Activated naive CD4-positive, alpha-beta T cell treated with anti-CD3 and anti-CD28 coated beads for 36 hours (primary cell): ENCODE data around the gene PTTG1IP. TPM values are rescaled to one million over a fixed set of nuclear protein-coding genes. Genes with fewer than 3 reads are reported as not detected.

Experiments
- CTCF ChIA-PET: fragments of 350-600 bp; sonication (Branson Sonifier 250); formaldehyde crosslinking; loops from one replicate; lab custom pipeline; 2021; ENCODE audit warnings: antibody characterized with exemption; lab: Charles Lee
- DNase-seq: peaks from one replicate; pipeline ENCODE4 v3.0.0-alpha.2; 2020
- H3K27ac Mint-ChIP-seq: one replicate; pipeline ENCODE4 v1.8.0; 2021; ENCODE audit warnings: mild to moderate bottlenecking, mixed read lengths
- H3K27me3 Mint-ChIP-seq: one replicate; pipeline ENCODE4 v1.8.0; 2021; ENCODE audit warnings: low read depth, mixed read lengths
- H3K36me3 Mint-ChIP-seq: one replicate; pipeline ENCODE4 v1.8.0; 2021; ENCODE audit warnings: low read depth, mixed read lengths
- H3K4me1 Mint-ChIP-seq: one replicate; pipeline ENCODE4 v1.8.0; 2021; ENCODE audit warnings: low read depth, mixed read lengths
- H3K4me3 Mint-ChIP-seq: one replicate; pipeline ENCODE4 v1.8.0; 2021; ENCODE audit warnings: mild to moderate bottlenecking, moderate library complexity, mixed read lengths
- H3K9me3 Mint-ChIP-seq: one replicate; pipeline ENCODE4 v1.8.0; 2021; ENCODE audit warnings: mixed read lengths
- intact Hi-C: fragments of 100-400 bp; cut with micrococcal nuclease; formaldehyde crosslinking; loops from one replicate; pipeline ENCODE4 v1.15.1; 2023
- total RNA-seq, 2 experiments: library from RNA; stranded (reverse); gene quantifications; one replicate each; pipeline ENCODE4 v1.2.3, GENCODE V29; 2021

Gene PTTG1IP
- total RNA-seq, 2 experiments from 2014 or later, result 37.6 to 38.5 TPM

DNA sequence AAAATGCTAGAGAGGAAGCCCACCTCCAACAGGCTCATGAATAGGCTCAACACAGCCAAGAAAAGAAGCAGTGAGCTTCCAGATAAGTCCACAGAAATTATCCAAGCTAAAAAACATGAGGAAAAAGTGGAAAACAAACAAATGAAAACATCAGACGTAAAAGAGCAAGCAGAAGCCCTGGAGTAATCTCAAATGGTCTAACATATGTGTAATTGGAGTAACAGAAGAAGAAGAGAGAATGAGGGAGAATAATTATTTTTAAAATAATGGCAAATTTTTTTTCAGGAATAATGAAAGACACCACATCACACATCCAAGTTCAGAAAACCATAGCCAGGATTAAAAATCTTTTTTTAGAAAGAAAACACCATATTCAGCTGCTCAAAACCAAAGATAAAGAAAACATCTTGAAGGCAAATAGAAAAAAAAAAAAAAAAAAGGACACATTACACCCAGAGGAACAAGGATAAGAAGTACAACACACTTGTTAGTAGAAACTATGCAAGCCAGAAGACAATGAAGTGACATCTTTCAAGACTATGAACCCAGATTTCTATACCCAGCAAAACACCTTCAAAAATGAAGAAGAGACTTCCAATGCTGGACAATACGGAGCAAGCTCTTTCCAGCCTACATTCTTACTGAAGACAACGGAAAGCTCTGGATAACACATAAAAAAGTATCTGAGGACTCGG, 45.0 kb downstream of the PTTG1IP start:
- intact Hi-C loops, result no loop called here
- CTCF ChIA-PET, result interaction anchor here (0.6 kb wide), 1 partner anchor 44 kb away, joined by 3 read pairs; no protein-coding TSS in a partner anchor
- Mint-ChIP-seq H3K36me3 (peaks cover 4% of the 10 kb centered on the region), H3K4me1 (peaks cover 23% of the 10 kb centered on the region), H3K4me3 (no peak overlapping the region), H3K27ac (no peak overlapping the region), H3K9me3 (peaks cover 19% of the 10 kb centered on the region), H3K27me3 (no peaks in the 10 kb centered on the region)
- DNase-seq, result no peak

DNA sequence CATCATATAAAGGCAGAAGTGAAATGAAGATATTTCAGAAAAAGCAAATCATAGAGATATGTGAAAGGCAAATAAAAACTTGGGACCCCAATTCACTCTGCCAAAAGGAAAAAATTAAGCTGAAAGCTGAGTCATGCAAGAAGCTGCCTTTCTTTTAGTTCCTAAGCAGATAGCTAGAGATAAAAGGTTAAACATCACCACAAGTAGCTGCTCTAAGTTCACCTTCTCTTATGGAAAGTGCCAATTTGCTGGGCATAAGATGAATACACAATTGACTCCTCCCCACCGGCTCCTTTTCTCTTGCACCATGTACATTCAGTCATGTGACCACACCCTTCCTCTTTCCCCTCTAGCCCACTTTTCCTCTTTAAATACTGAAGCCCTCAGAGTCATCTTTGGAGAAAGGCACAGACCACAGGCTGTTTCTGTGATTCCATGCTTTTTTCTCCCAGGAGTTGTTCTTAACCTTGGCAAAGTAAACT, 50.3 kb downstream of the PTTG1IP start:
- Mint-ChIP-seq H3K36me3 (peaks cover 7% of the 10 kb centered on the region), H3K27ac (no peak overlapping the region), H3K9me3 (peaks cover 32% of the 10 kb centered on the region), H3K4me3 (no peak overlapping the region), H3K27me3 (no peaks in the 10 kb centered on the region), H3K4me1 (no peaks in the 10 kb centered on the region)
- intact Hi-C loops, result no loop called here
- CTCF ChIA-PET, result interaction anchor here (0.6 to 0.7 kb wide), 2 partner anchors 43 to 125 kb away, joined by 3 to 4 read pairs; no protein-coding TSS in a partner anchor
- DNase-seq, result no peak

DNA sequence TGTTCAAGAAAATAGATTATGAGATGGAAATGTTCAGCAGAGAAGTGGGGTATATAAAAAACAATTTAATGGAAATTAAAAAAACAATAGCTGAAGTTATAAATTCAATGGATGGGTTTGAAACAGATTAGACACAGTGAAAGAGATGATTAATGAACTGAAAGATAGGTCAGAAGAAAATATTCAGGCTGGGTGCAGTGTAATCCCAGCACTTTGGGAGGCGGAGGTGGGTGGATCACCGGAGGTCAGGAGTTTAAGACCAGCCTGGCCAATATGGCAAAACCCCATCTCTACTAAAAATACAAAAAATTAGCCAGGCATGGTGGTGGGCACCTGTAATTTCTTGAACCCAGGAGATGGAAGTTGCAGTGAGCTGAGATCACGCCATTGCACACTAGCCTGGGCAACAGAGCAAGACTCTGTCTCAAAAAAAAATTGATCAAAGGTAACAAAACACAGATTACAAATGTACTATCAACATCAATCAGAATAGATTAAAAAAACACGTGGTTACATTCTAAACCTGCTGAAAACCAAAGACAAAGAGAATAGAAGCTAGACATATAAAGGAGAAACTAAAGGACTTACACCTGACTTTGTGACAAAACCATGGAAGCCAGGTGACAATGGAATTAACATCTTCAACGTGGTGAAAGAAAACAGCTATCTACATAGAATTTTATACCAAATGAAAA, 50.9 kb downstream of the PTTG1IP start:
- H3K4me1 Mint-ChIP-seq, result no peaks in the 10 kb centered on the region
- CTCF ChIA-PET, result interaction anchor here (0.6 to 0.7 kb wide), 2 partner anchors 43 to 125 kb away, joined by 3 to 4 read pairs; no protein-coding TSS in a partner anchor
- peaks cover 26% of the 10 kb centered on the region for H3K9me3 Mint-ChIP-seq
- no peaks in the 10 kb centered on the region for H3K27me3 Mint-ChIP-seq
- no peak for DNase-seq
- no peak overlapping the region for H3K27ac Mint-ChIP-seq
- peaks cover 4% of the 10 kb centered on the region for H3K36me3 Mint-ChIP-seq
- H3K4me3 Mint-ChIP-seq, result no peak overlapping the region
- intact Hi-C loops, result no loop called here

DNA sequence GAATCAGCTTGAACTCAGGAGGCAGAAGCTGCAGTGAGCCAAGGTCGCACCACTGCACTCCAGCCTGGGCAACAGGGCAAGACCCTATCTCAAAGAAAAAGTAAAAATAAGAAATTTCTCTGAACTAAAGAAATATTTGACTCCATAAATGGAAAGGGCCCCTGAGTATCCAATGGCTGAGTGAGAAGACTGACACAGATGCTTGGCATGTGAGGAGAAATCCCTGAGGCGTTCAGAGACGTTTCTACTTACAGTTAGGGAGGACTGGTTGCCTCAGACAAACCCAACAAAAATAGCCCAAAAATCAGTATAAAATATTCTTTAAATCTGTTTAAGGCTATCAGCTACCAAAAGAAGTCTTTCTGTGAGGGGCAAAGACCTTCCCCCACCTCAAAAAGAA, 52.6 kb downstream of the PTTG1IP start:
- DNase-seq, result no peak
- Mint-ChIP-seq H3K9me3 (peaks cover 23% of the 10 kb centered on the region), H3K4me1 (peaks cover 9% of the 10 kb centered on the region), H3K36me3 (peaks cover 3% of the 10 kb centered on the region), H3K27ac (no peak overlapping the region), H3K4me3 (no peak overlapping the region), H3K27me3 (no peaks in the 10 kb centered on the region)
- intact Hi-C loops, result no loop called here
- CTCF ChIA-PET, result no interaction called here

DNA sequence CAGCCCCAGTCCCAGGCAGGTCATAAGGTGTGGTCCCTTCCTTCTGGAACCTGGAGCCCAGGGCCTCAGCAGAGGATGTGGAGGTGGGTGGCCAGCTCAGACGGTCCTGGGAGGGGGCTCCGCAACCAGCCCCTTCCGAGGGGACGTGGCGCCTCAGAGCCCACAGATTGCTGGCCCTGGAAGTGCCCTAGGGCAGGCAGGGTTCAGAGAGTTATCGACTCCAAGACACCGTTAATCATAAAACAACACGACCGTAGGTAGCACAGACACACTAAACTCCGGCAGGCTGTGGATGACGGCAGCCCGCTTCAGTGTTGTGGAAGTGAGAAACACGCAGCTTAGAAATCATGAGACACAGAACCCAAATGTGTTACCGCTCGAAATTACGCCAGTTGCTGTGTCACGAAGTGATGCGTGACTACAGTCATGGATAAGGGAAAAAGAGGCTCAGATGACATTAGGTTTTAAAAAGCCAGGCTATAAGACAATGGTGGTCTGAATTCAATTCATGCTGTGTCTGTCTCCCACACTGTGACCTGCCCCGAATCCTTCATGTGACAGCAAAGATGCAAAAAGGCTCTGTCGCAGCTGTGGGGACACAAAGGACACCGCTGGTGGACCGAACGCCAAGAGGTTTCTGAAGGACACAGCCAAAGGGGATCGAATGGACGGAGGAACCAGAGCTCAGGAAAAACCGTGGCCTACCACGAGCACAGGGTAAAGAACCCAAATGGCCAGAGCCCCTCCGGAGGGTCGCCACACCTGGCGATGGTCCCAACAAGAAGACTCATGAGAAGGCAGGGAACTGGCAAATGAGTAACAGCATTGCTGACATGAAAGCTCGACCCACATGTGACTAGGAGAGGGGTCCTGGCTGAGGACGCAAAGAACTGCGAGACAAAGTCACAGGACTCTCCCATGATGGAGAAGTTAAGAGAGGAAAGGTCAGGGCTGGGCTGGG, 53.9 kb downstream of the PTTG1IP start:
- no peak for DNase-seq
- CTCF ChIA-PET, result no interaction called here
- peaks cover 3% of the 10 kb centered on the region for H3K36me3 Mint-ChIP-seq
- no peaks in the 10 kb centered on the region for H3K27me3 Mint-ChIP-seq
- intact Hi-C loops, result loop anchor here (5.0 kb wide), 2 partner anchors 258 to 1503 kb away; partner anchors contain the start of genes C21orf58 and PCNT
- H3K9me3 Mint-ChIP-seq, result peaks cover 23% of the 10 kb centered on the region
- peak overlapping the region; percentile 12 for H3K27ac Mint-ChIP-seq
- H3K4me3 Mint-ChIP-seq, result peak overlapping the region; percentile 54
- peaks cover 13% of the 10 kb centered on the region for H3K4me1 Mint-ChIP-seq

DNA sequence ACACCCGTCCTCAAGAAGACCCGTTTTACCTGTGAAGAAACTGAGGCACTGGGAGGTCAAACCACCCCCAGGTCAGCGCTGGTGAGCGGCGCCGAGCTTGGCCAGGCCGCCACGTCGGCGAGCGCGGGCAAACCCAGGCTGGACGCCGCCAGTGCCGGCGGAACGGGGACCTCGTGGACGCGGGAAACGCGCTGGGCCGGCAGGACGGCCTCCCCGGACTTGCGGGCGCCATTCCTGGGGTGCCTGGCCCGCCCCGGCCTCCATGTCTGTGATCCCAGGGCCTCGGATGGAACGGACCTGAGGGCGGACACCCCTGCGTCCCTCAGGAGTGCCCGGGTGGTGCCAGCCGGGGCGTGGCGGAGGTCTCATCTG, 54.9 kb downstream of the PTTG1IP start:
- no peak for DNase-seq
- Mint-ChIP-seq H3K9me3 (peaks cover 21% of the 10 kb centered on the region), H3K27ac (no peak overlapping the region), H3K4me1 (peaks cover 13% of the 10 kb centered on the region), H3K4me3 (peak overlapping the region; percentile 54), H3K36me3 (peaks cover 3% of the 10 kb centered on the region), H3K27me3 (no peaks in the 10 kb centered on the region)
- CTCF ChIA-PET, result interaction anchor here (1.5 kb wide), 1 partner anchor 18 kb away, joined by 4 read pairs; the partner anchor contains the start of gene UBE2G2
- intact Hi-C loops, result loop anchor here (1.0 to 5.0 kb wide), 4 partner anchors 55 to 1504 kb away; partner anchors contain the start of genes C21orf58, CFAP410, PCNT and PTTG1IP

DNA sequence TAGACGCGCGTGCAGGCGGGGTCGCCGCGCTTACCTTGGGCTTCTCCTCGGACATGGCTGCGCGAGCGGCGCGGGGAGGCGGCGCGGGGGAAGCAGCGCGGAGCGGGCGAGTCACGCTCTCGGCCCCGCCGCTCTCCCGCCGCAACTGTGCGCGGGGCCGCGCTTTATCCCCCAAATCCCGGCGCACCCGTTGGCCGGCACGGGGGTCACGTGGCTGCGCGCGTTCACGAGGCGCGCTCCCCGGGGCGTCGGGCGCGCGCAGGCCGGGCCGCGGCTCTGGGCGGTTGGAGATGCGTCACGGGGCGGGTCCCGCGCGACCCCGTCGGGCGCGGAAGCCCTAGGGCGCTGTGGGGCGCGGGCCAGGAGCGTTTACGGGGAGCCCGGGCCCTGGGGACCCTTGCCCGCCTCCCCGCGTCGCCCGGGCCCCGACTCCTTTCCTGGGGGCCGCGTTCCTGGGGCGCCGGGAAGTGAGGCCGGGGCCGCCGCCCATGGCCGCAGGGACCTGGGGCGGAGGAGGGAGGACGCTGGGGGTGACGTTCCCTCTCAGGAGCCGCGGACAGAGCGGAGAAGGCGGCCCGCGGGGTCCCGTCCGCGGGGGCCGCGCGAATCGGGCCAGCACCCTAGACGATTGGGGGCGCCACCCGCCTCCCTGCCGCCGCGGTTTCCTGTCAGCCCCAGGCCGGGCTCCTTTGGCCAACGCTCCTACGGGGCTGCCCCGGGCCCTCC, 55.4 kb downstream of the PTTG1IP start, which contains the start of gene SUMO3:
TSS of gene SUMO3 (minus strand) at position 149 of the 726 bp plus-strand sequence. CDS start at position 55, 94 bp downstream.
- H3K9me3 Mint-ChIP-seq, result peaks cover 16% of the 10 kb centered on the region
- peaks cover 13% of the 10 kb centered on the region for H3K4me1 Mint-ChIP-seq
- DNase-seq, result peak; percentile 80
- H3K36me3 Mint-ChIP-seq, result no peaks in the 10 kb centered on the region
- peak within 1 kb of the TSS; percentile 65 for H3K4me3 Mint-ChIP-seq
- H3K27me3 Mint-ChIP-seq, result no peaks in the 10 kb centered on the region
- CTCF ChIA-PET, result interaction anchor here (1.1 to 1.5 kb wide), 2 partner anchors 17 to 25 kb away, joined by 3 to 4 read pairs; partner anchors contain the start of gene UBE2G2
- no peak within 1 kb of the TSS for H3K27ac Mint-ChIP-seq
- intact Hi-C loops, result loop anchor here (1.0 to 5.0 kb wide), 7 partner anchors 17 to 1504 kb away; partner anchors contain the start of genes C21orf58, CFAP410, PCNT and PTTG1IP

DNA sequence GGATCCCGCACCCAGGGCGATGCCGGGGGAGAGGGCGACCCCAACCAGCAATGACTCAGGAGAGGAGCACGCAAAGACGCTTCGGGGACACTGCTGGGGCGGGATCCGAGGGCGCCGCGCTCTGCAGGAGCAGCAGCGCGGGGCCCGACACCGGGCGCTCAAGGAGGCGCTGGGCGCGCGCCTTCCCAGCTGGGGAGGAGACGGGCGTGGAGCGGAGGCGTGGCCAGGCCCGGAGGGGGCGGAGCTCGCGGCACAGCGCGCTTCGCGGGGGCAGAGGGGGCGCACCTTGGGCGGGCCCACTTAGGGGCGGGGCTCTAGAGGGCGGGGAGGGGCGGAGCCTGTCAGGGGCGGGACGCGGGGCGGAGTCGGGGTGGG, 56.0 kb downstream of the PTTG1IP start:
- Mint-ChIP-seq H3K9me3 (peaks cover 11% of the 10 kb centered on the region), H3K36me3 (no peaks in the 10 kb centered on the region), H3K4me1 (peaks cover 15% of the 10 kb centered on the region), H3K27ac (no peak overlapping the region), H3K4me3 (peak overlapping the region; percentile 65), H3K27me3 (no peaks in the 10 kb centered on the region)
- DNase-seq, result peak; percentile 95
- intact Hi-C loops, result loop anchor here (1.0 to 5.0 kb wide), 5 partner anchors 16 to 1505 kb away; partner anchors contain the start of genes C21orf58, PCNT and UBE2G2
- CTCF ChIA-PET, result interaction anchor here (1.1 to 1.5 kb wide), 2 partner anchors 16 to 24 kb away, joined by 3 to 4 read pairs; partner anchors contain the start of gene UBE2G2

DNA sequence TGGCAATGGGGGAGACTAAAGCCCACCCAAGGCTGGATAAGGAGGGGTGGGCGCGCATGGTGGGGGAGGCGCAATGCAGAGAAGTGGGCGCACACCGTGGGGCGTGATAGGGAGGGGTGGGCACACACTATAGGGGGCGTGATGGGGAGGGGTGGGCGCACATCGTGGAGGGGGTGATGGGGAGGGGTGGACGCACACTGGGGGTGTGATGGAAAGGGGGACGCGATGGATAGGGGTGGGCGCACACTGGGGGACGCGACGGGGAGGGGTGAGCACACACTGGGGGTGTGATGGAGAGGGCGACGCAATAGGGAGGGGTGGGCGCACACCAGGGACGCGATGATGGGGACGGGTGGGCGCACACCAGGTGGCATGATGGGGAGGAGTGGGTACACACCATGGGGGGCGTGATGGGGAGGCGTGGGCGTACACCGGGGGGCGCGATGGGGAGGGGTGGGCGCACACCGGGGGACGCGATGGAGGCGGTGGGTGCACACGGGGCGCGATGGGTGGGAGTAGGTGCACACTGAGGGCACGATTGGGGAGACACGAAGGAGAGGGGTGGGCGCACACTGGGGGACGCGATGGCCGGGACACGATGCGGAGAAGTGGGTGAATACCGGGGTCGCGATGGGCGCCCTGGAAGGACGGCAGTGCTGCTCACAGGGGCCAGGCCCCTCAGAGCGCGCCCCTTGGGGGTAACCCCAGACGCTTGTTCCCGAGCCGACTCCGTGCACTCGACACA, 56.6 kb downstream of the PTTG1IP start:
- peaks cover 7% of the 10 kb centered on the region for H3K9me3 Mint-ChIP-seq

More for the DNA sequence above, 56.6 kb downstream of the PTTG1IP start:
- H3K4me1 Mint-ChIP-seq, result peaks cover 15% of the 10 kb centered on the region
- DNase-seq, result no peak
- CTCF ChIA-PET, result interaction anchor here (1.1 to 1.5 kb wide), 2 partner anchors 16 to 24 kb away, joined by 3 to 4 read pairs; partner anchors contain the start of gene UBE2G2
- intact Hi-C loops, result loop anchor here (1.0 to 5.0 kb wide), 5 partner anchors 16 to 1505 kb away; partner anchors contain the start of genes C21orf58, PCNT and UBE2G2
- no peaks in the 10 kb centered on the region for H3K36me3 Mint-ChIP-seq
- H3K27me3 Mint-ChIP-seq, result no peaks in the 10 kb centered on the region
- peak overlapping the region; percentile 69 for H3K4me3 Mint-ChIP-seq
- no peak overlapping the region for H3K27ac Mint-ChIP-seq
